ENCODE results near the gene SFXN3.

Gene SFXN3

GRCh38 chr10:101050208-101051069 is 19.4 kb downstream of the SFXN3 start:
- 11 to 14% methylated on average over 35 to 36 of the region's 42 CpGs for WGBS, 2 experiments (ENCODE audit: insufficient coverage in 2 of 2)
- no peaks in the 10 kb centered on the region for H3K36me3 ChIP-seq (ENCODE audit: control insufficient read depth, insufficient read depth, low read length)
- peaks cover 21% of the 10 kb centered on the region for H3K4me1 ChIP-seq (ENCODE audit: control insufficient read depth, insufficient read depth, low read length, poor library complexity, severe bottlenecking)
- H3K4me3 ChIP-seq (ENCODE audit: extremely low read depth, insufficient read depth, low read length, poor library complexity, severe bottlenecking), result peak overlapping the region; percentile 5
- no peak overlapping the region for H3K27ac ChIP-seq (ENCODE audit: low read depth, low read length, severe bottlenecking)
- no peaks in the 10 kb centered on the region for H3K9me3 ChIP-seq (ENCODE audit: control insufficient read depth, low read length)

GRCh38 chr10:101052285-101052684 is 21.3 kb downstream of the SFXN3 start:
- no peak overlapping the region for H3K27ac ChIP-seq (ENCODE audit: low read depth, low read length, severe bottlenecking)

GRCh38 chr10:101053516-101053915 is 22.5 kb downstream of the SFXN3 start:
- Histone ChIP-seq H3K4me3 (ENCODE audit: extremely low read depth, insufficient read depth, low read length, poor library complexity, severe bottlenecking) (no peak overlapping the region), H3K4me1 (ENCODE audit: control insufficient read depth, insufficient read depth, low read length, poor library complexity, severe bottlenecking) (peaks cover 11% of the 10 kb centered on the region), H3K9me3 (ENCODE audit: control insufficient read depth, low read length) (no peaks in the 10 kb centered on the region), H3K36me3 (ENCODE audit: control insufficient read depth, insufficient read depth, low read length) (peaks cover 3% of the 10 kb centered on the region), H3K27ac (ENCODE audit: low read depth, low read length, severe bottlenecking) (no peak overlapping the region)

More at GRCh38 chr10:101052285-101052684, 21.3 kb downstream of the SFXN3 start:
- no peak overlapping the region for H3K4me3 ChIP-seq (ENCODE audit: extremely low read depth, insufficient read depth, low read length, poor library complexity, severe bottlenecking)
- WGBS, 2 experiments (ENCODE audit: insufficient coverage in 2 of 2), result 88% methylated on average over 3 of the region's 3 CpGs
- H3K9me3 ChIP-seq (ENCODE audit: control insufficient read depth, low read length), result no peaks in the 10 kb centered on the region
- peaks cover 17% of the 10 kb centered on the region for H3K4me1 ChIP-seq (ENCODE audit: control insufficient read depth, insufficient read depth, low read length, poor library complexity, severe bottlenecking)
- H3K36me3 ChIP-seq (ENCODE audit: control insufficient read depth, insufficient read depth, low read length), result peaks cover 3% of the 10 kb centered on the region

- Histone ChIP-seq H3K4me1 (ENCODE audit: control insufficient read depth, insufficient read depth, low read length, poor library complexity, severe bottlenecking) (peaks cover 11% of the 10 kb centered on the region), H3K36me3 (ENCODE audit: control insufficient read depth, insufficient read depth, low read length) (peaks cover 3% of the 10 kb centered on the region), H3K4me3 (ENCODE audit: extremely low read depth, insufficient read depth, low read length, poor library complexity, severe bottlenecking) (no peak overlapping the region), H3K27ac (ENCODE audit: low read depth, low read length, severe bottlenecking) (no peak overlapping the region), H3K9me3 (ENCODE audit: control insufficient read depth, low read length) (no peaks in the 10 kb centered on the region)
- WGBS, 2 experiments (ENCODE audit: insufficient coverage in 2 of 2), result 100% methylated on average over 1 of the region's 1 CpG; no CpG with 5 or more reads in 1 of the 2 experiments
Measured at GRCh38 chr10:101054351-101054750, 23.3 kb downstream of the SFXN3 start.

DNA sequence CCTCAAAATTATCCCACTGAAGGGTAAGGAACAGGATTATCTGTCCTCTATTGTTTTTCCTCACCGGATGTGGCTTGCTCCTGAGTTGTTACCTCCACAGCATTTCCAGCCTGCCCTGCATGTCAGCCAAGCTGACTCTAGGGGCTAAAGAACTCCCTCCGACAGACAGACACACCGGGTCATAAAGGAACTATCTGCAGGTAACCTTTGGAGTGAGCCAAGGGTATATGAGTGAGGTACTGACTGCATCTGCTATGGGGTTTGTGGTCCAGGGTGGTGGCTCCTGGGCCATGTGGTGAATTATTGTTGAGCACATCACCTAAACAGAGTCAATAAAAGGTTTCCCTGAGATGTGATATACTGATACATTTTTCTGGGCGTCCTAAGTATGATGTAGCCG is 23.8 kb downstream of the SFXN3 start:
- Histone ChIP-seq H3K27ac (ENCODE audit: low read depth, low read length, severe bottlenecking) (no peak overlapping the region), H3K4me1 (ENCODE audit: control insufficient read depth, insufficient read depth, low read length, poor library complexity, severe bottlenecking) (peaks cover 11% of the 10 kb centered on the region), H3K4me3 (ENCODE audit: extremely low read depth, insufficient read depth, low read length, poor library complexity, severe bottlenecking) (no peak overlapping the region), H3K9me3 (ENCODE audit: control insufficient read depth, low read length) (no peaks in the 10 kb centered on the region), H3K36me3 (ENCODE audit: control insufficient read depth, insufficient read depth, low read length) (peaks cover 3% of the 10 kb centered on the region)
- 89 to 94% methylated on average over 5 of the region's 5 CpGs for WGBS, 2 experiments (ENCODE audit: insufficient coverage in 2 of 2)

GRCh38 chr10:101055411-101055810 is 24.4 kb downstream of the SFXN3 start:
- peaks cover 9% of the 10 kb centered on the region for H3K4me1 ChIP-seq (ENCODE audit: control insufficient read depth, insufficient read depth, low read length, poor library complexity, severe bottlenecking)
- H3K4me3 ChIP-seq (ENCODE audit: extremely low read depth, insufficient read depth, low read length, poor library complexity, severe bottlenecking), result no peak overlapping the region
- H3K27ac ChIP-seq (ENCODE audit: low read depth, low read length, severe bottlenecking), result no peak overlapping the region
- peaks cover 3% of the 10 kb centered on the region for H3K36me3 ChIP-seq (ENCODE audit: control insufficient read depth, insufficient read depth, low read length)
- 100% methylated on average over 1 of the region's 4 CpGs; no CpG with 5 or more reads in 1 of the 2 experiments for WGBS, 2 experiments (ENCODE audit: insufficient coverage in 2 of 2)
- no peaks in the 10 kb centered on the region for H3K9me3 ChIP-seq (ENCODE audit: control insufficient read depth, low read length)

DNA sequence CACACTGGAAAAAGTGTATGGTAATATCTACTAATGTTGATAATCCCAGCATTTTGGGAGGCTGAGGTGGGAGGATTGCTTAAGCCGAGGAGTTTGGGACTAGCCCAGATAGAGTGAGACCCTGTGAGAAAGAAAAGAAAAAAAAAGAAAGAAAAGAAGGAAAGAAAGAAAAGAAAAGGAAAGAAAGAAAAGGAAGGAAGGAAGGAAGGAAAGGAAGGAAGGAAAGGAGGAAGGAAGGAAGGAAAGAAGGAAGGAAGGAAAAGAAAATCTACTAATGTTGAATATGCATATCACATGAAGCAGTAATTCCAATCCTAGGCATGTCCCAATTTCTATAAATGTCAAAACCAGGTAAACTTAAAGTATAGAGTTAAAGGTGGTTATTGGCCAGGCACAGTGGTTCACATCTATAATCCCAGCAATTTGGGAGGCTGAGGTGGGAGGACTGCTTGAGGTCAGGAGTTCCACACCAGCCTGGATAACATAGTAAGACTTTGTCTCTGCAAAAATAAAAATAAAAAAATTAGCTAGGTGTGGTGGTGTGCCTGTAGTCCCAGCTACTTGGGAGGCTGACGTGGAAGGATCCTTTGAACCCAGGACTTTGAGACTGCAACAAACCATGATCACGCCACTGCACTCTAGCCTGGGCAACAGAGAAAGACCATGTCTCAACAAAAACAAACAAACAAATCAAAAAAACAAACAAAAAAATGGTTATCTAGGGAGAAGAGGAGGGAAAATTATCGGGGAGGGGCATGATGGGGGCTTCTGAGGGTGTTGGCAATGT is 25.5 kb downstream of the SFXN3 start:
- no peak overlapping the region for H3K4me3 ChIP-seq (ENCODE audit: extremely low read depth, insufficient read depth, low read length, poor library complexity, severe bottlenecking)

GRCh38 chr10:101060036-101060950 is 29.3 kb downstream of the SFXN3 start:
- peak overlapping the region; percentile 63 for H3K4me3 ChIP-seq (ENCODE audit: extremely low read depth, insufficient read depth, low read length, poor library complexity, severe bottlenecking)
- WGBS, 2 experiments (ENCODE audit: insufficient coverage in 2 of 2), result 0% methylated on average over 34 of the region's 37 CpGs
- peak overlapping the region; percentile 97 for H3K27ac ChIP-seq (ENCODE audit: low read depth, low read length, severe bottlenecking)
- no peaks in the 10 kb centered on the region for H3K9me3 ChIP-seq (ENCODE audit: control insufficient read depth, low read length)
- H3K36me3 ChIP-seq (ENCODE audit: control insufficient read depth, insufficient read depth, low read length), result peaks cover 3% of the 10 kb centered on the region
- peaks cover 19% of the 10 kb centered on the region for H3K4me1 ChIP-seq (ENCODE audit: control insufficient read depth, insufficient read depth, low read length, poor library complexity, severe bottlenecking)

More for the DNA sequence above, 25.5 kb downstream of the SFXN3 start:
- Histone ChIP-seq H3K27ac (ENCODE audit: low read depth, low read length, severe bottlenecking) (no peak overlapping the region), H3K9me3 (ENCODE audit: control insufficient read depth, low read length) (no peaks in the 10 kb centered on the region), H3K4me1 (ENCODE audit: control insufficient read depth, insufficient read depth, low read length, poor library complexity, severe bottlenecking) (peaks cover 9% of the 10 kb centered on the region), H3K36me3 (ENCODE audit: control insufficient read depth, insufficient read depth, low read length) (peaks cover 3% of the 10 kb centered on the region)
- 75 to 80% methylated on average over 1 of the region's 4 CpGs for WGBS, 2 experiments (ENCODE audit: insufficient coverage in 2 of 2)

DNA sequence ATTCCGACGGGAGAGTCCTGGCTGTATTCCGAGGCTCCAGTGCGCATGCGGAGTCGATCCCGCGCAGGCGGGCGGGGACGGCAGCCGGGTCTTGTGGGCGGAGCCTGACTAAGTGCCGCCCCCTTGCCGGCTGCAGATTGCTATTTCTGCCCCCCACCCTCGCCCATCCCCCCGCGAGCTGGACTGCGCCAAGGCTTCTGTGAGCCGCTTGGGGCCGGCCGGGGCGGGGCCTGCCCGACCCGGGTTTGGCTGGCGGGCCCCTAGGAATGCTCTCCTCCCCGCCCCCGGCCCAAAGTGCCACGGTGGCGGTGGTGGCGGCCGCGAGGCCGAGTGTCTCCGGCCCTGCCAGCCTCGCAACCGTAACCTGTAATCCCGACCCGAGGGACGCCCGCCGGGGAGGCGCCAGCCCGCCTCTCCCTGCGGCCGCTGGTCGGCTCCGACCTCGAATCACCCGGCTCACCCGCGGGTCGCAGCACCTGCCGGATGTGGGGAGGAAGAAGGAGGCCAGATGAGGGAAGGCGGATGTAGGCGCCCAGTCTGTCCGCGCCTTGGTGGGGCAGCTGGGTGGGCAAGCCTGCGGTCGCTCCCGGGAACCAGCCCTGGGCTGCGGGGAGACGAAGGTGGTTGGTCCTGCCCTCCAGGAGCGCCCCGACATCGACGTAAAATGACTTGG is 30.1 kb downstream of the SFXN3 start:
- Histone ChIP-seq H3K9me3 (ENCODE audit: control insufficient read depth, low read length) (no peaks in the 10 kb centered on the region), H3K4me1 (ENCODE audit: control insufficient read depth, insufficient read depth, low read length, poor library complexity, severe bottlenecking) (peaks cover 24% of the 10 kb centered on the region), H3K4me3 (ENCODE audit: extremely low read depth, insufficient read depth, low read length, poor library complexity, severe bottlenecking) (peak overlapping the region; percentile 63), H3K27ac (ENCODE audit: low read depth, low read length, severe bottlenecking) (peak overlapping the region; percentile 97), H3K36me3 (ENCODE audit: control insufficient read depth, insufficient read depth, low read length) (peaks cover 3% of the 10 kb centered on the region)
- WGBS, 2 experiments (ENCODE audit: insufficient coverage in 2 of 2), result 1% methylated on average over 51 to 65 of the region's 67 CpGs

All from mesodermal cell (in vitro differentiated cells).